K562 (cell line): ENCODE measurements around the gene SPRR1A. TPM values are rescaled to one million over a fixed set of nuclear protein-coding genes. Genes with fewer than 3 reads are reported as not detected.

Experiments
- ATAC-seq: fragments of 200-7000 bp; cut with Tn5 transposase; 3 replicates; pipeline ENCODE4 v1.9.1; 2020; ENCODE audit warnings: moderate library complexity
- BruUV-seq: library from RNA; stranded (reverse); fragments of 400-500 nt; replicated peaks from 2 replicates; lab custom pipeline; 2021; lab: Mats Ljungman, UMichigan
- CTCF ChIA-PET: fragments of 300-600 bp; formaldehyde crosslinking; extraction: SDS; loops from one replicate; lab custom pipeline; 2021; ENCODE audit warnings: low intra/inter-chr PET ratio; lab: Yijun Ruan, JAX
- POLR2A ChIA-PET: fragments of 300-600, 350-650 bp; sonication (Branson Sonifier 250); formaldehyde crosslinking; extraction: SDS; loops from one replicate; lab custom pipeline; 2021; ENCODE audit warnings: antibody characterized with exemption, inconsistent platforms; lab: Yijun Ruan, JAX
- DNase-seq, 4 experiments: peaks; one replicate each; pipeline versions ENCODE4 v3.0.0 to v3.0.0-alpha.2; 2011 to 2018; ENCODE audit warnings: low spot score in 3 of 4, mixed read lengths in 3 of 4; ENCODE audit errors: extremely low read depth in 1 of 4
- FAIRE-seq: peaks from 2 replicates; lab custom pipeline; 2011; peaks lifted over from hg19 to GRCh38; lab: Jason Lieb, UNC
- H2AFZ ChIP-seq: 2 replicates; pipeline ENCODE4 v1.6.0; 2011; ENCODE audit warnings: low read depth, low read length, control low read depth, inconsistent platforms
- H3K27ac ChIP-seq: fragments of 200-600 bp; 3 replicates; pipeline ENCODE4 v1.8.0; 2011; ENCODE audit warnings: low read depth, mild to moderate bottlenecking, control low read depth, inconsistent platforms, low read length, moderate library complexity, mixed read lengths; ENCODE audit errors: extremely low read depth
- H3K27me3 ChIP-seq, 2 experiments: fragments of 300-600 bp in 1 of 2; 2 replicates in 1 of 2; 3 replicates in 1 of 2; pipeline versions ENCODE4 v1.6.0 to v1.8.0; 2011; ENCODE audit warnings: inconsistent platforms in 2 of 2, low read length in 2 of 2, mild to moderate bottlenecking in 1 of 2, mixed read lengths in 1 of 2, moderate library complexity in 1 of 2; ENCODE audit not compliant: control insufficient read depth in 2 of 2, insufficient read depth in 2 of 2
- H3K36me3 ChIP-seq: fragments of 300-600 bp; 3 replicates; pipeline ENCODE4 v1.8.0; 2011; ENCODE audit warnings: mild to moderate bottlenecking, low read length, inconsistent platforms; ENCODE audit not compliant: control insufficient read depth, insufficient read depth
- H3K4me1 ChIP-seq, 2 experiments: fragments of 200-600 bp in 1 of 2; replicated peaks in 1 of 2; 2 replicates in 1 of 2; 3 replicates in 1 of 2; pipeline versions ENCODE4 v1.5.1 to v1.8.0; 2011; ENCODE audit warnings: inconsistent platforms in 2 of 2, low read length in 2 of 2, mild to moderate bottlenecking in 1 of 2, mixed read lengths in 1 of 2, moderate library complexity in 1 of 2; ENCODE audit not compliant: control insufficient read depth in 2 of 2, insufficient read depth in 2 of 2
- H3K4me2 ChIP-seq: 2 replicates; pipeline ENCODE4 v1.6.1; 2011; ENCODE audit warnings: low read length, control low read depth, inconsistent platforms, mixed read lengths; ENCODE audit not compliant: insufficient read depth
- H3K4me3 ChIP-seq: fragments of 200-600 bp; sonication (generic), shearing (Covaris generic); 2 replicates; pipeline ENCODE4 v1.5.1; 2016; ENCODE audit warnings: control low read depth, inconsistent platforms
- H3K79me2 ChIP-seq: fragments of 200-600 bp; 3 replicates; pipeline ENCODE4 v1.8.0; 2011; ENCODE audit warnings: low read length, inconsistent platforms; ENCODE audit not compliant: control insufficient read depth, insufficient read depth
- H3K9ac ChIP-seq, 2 experiments: 2 replicates each; pipeline versions ENCODE4 v1.6.0 to v1.6.1; 2011; ENCODE audit warnings: low read depth in 2 of 2, low read length in 2 of 2, control low read depth in 1 of 2, inconsistent platforms in 1 of 2, mild to moderate bottlenecking in 1 of 2, mixed read lengths in 1 of 2; ENCODE audit not compliant: insufficient read depth in 1 of 2
- H3K9me1 ChIP-seq: one replicate; pipeline ENCODE4 v1.6.0; 2011; ENCODE audit warnings: inconsistent platforms, mild to moderate bottlenecking, low read length, moderate library complexity; ENCODE audit not compliant: control insufficient read depth, insufficient read depth
- H3K9me3 ChIP-seq: replicated peaks from 2 replicates; pipeline ENCODE4 v1.5.1; 2011; ENCODE audit warnings: low read depth, low read length, inconsistent platforms; ENCODE audit not compliant: control insufficient read depth, insufficient read depth
- H4K20me1 ChIP-seq: replicated peaks from 2 replicates; pipeline ENCODE4 v1.6.1; 2011; ENCODE audit warnings: low read length, inconsistent platforms, mixed read lengths; ENCODE audit not compliant: control insufficient read depth, insufficient read depth
- NR2F6 ChIP-seq: fragments of 450-650 bp; formaldehyde crosslinking; IDR thresholded peaks from 2 replicates; pipeline ENCODE4 v1.4.0; 2020; ENCODE audit warnings: mild to moderate bottlenecking
- PHB ChIP-seq: fragments of 250-450 bp; sonication (Bioruptor Pico); IDR thresholded peaks from 2 replicates; pipeline ENCODE4 v1.5.0; 2021
- ZNF224 ChIP-seq: sonication (generic); formaldehyde crosslinking; IDR thresholded peaks from 2 replicates; pipeline ENCODE4 v1.8.0; 2022; ENCODE audit warnings: mild to moderate bottlenecking, missing genetic modification reagents
- WGBS: fragments of 100-300 bp; shearing (Covaris generic); methylation state at CpG from one replicate; pipeline ENCODE4 v1.1.6; 2016; ENCODE audit warnings: low coverage, mixed read lengths; ENCODE audit not compliant: insufficient coverage; ENCODE audit errors: missing lambda C conversion rate; 5-methylcytosine and 5-hydroxymethylcytosine counted together
- in situ Hi-C: fragments of 300-500 bp; cut with MboI; formaldehyde crosslinking; loops from 4 replicates; pipeline ENCODE4 v1.15.0; 2018; ENCODE audit warnings: inconsistent platforms, mixed read lengths
- intact Hi-C: fragments of 100-400 bp; cut with micrococcal nuclease; formaldehyde crosslinking; loops from 2 replicates; pipeline ENCODE4 v1.14.2; 2022
- polyA plus RNA-seq, 8 experiments: library from polyadenylated mRNA; depleted of rRNA in 4 of 8; stranded (reverse) in 5 of 8; unstranded in 3 of 8; fragments of >200 nt; fragmentation: Nextera tagmentation in 2 of 8; fragmentation: Illumina TruSeq in 1 of 8; extraction: Ambion mirVana in 2 of 8; extraction: Trizol in 1 of 8; gene quantifications; 2 replicates each; pipeline versions ENCODE4 v1.2.1 to v1.2.3, GENCODE V29; 2011 to 2014; ENCODE audit warnings: inconsistent platforms in 1 of 8, missing spikeins in 1 of 8
- total RNA-seq, 7 experiments: library from RNA; depleted of rRNA in 6 of 7; stranded (reverse); fragments of >200 nt in 6 of 7; fragmentation: Illumina TruSeq in 2 of 7; extraction: Trizol in 2 of 7; gene quantifications; 2 replicates each; pipeline versions ENCODE4 v1.2.1 to v1.2.3, GENCODE V29; 2011 to 2021; ENCODE audit warnings: low replicate concordance in 1 of 7
- TF ChIP-seq, protein P1 (sequence below): fragments of 450-650 bp; IDR thresholded peaks from 2 replicates; pipeline ENCODE4 v1.6.1; 2017; ENCODE audit warnings: antibody characterized with exemption
- TF ChIP-seq, protein P2 (sequence below): fragments of 200-800 bp; sonication (Bioruptor generic); IDR thresholded peaks from 2 replicates; pipeline ENCODE4 v1.6.1; 2016; ENCODE audit warnings: missing genetic modification characterization, missing compliant biosample characterization
- TF ChIP-seq, protein P3 (sequence below): IDR thresholded peaks from 2 replicates; pipeline ENCODE4 v1.6.1; 2011; ENCODE audit warnings: borderline replicate concordance, low read depth, mild to moderate bottlenecking, moderate library complexity, low read length; ENCODE audit not compliant: insufficient read depth, poor library complexity, severe bottlenecking
- TF ChIP-seq, protein P4 (sequence below): fragments of 250-450 bp; sonication (Bioruptor Pico); IDR thresholded peaks from 2 replicates; pipeline ENCODE4 v1.5.0; 2020; ENCODE audit warnings: mild to moderate bottlenecking, borderline replicate concordance
- TF ChIP-seq, protein P5 (sequence below): sonication (generic); formaldehyde crosslinking; IDR thresholded peaks from 2 replicates; pipeline ENCODE4 v1.9.0; 2022; ENCODE audit warnings: mild to moderate bottlenecking, missing genetic modification reagents

SPRR1A gene
- total and polyA plus RNA-seq, 9 of the 15 experiments (the other 6 are each of a cell fraction or from before 2014, with no cell fraction given): not detected

DNA sequence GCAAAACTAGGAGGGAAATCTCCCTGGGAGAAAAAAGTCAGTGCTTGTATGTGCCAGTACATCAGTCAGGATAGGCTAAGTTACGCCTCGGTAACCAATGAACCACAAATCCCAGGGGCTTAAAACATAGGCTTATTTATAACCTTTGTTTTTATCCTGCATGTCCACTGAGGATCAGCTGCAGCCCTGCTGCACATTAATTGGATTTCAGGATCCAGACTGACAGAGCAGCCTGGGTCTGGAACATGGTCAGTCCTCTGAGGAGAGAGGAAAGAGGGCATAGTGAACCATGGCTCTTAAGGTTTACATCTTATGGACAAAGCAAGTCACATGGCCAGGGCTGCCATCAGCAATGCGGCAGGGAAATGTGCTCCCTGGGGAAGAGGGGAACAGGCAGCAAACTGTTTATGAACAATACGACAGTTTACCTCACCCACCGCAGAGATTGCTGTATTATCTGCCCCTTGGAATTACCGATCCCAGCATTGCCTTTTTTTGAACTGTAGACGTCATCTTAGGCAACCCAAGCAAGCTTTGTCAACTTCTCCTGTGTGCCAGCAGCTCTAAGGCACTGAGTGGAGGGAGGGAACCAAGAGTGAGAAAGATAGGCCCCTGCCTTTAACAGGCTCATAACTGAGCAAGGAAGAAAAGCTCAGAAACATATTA is 22.5 kb upstream of the SPRR1A start:
- WGBS: 0% methylated on average over 7 of the region's 7 CpGs
- H3K79me2 ChIP-seq: no peaks in the 10 kb centered on the region
- no peak overlapping the region for H3K4me2 ChIP-seq
- H3K9ac ChIP-seq: no peak overlapping the region
- POLR2A ChIA-PET: interaction anchor here (0.8 kb wide), 1 partner anchor 15 kb away, joined by 3 read pairs; no protein-coding TSS in a partner anchor
- no peaks in the 10 kb centered on the region for H3K9me1 ChIP-seq
- no peaks in the 10 kb centered on the region for H4K20me1 ChIP-seq
- no TSS peak for BruUV-seq
- H3K27ac ChIP-seq: no peak overlapping the region
- H3K9me3 ChIP-seq: no peaks in the 10 kb centered on the region
- H3K36me3 ChIP-seq: no peaks in the 10 kb centered on the region
- in situ Hi-C loops (loop anchor here (25.0 kb wide), 1 partner anchor 226 kb away; no protein-coding TSS in a partner anchor), intact Hi-C loops (loop anchor here (2.0 to 5.0 kb wide), 3 partner anchors 71 to 261 kb away; no protein-coding TSS in a partner anchor)
- H3K27me3 ChIP-seq: peaks cover 7 to 29% of the 10 kb centered on the region in 2 experiments; a peak in 4 of 5 replicates
- FAIRE-seq (peak; percentile 35), DNase-seq (no peak), ATAC-seq (no peak)
- TF ChIP-seq, protein P1, sequence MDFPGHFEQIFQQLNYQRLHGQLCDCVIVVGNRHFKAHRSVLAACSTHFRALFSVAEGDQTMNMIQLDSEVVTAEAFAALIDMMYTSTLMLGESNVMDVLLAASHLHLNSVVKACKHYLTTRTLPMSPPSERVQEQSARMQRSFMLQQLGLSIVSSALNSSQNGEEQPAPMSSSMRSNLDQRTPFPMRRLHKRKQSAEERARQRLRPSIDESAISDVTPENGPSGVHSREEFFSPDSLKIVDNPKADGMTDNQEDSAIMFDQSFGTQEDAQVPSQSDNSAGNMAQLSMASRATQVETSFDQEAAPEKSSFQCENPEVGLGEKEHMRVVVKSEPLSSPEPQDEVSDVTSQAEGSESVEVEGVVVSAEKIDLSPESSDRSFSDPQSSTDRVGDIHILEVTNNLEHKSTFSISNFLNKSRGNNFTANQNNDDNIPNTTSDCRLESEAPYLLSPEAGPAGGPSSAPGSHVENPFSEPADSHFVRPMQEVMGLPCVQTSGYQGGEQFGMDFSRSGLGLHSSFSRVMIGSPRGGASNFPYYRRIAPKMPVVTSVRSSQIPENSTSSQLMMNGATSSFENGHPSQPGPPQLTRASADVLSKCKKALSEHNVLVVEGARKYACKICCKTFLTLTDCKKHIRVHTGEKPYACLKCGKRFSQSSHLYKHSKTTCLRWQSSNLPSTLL: no peak
- TF ChIP-seq NR2F6 (CRISPR knock-in tag) (no peak), PHB (CRISPR knock-in tag) (no peak), ZNF224 (no peak)
- TF ChIP-seq, protein P2, sequence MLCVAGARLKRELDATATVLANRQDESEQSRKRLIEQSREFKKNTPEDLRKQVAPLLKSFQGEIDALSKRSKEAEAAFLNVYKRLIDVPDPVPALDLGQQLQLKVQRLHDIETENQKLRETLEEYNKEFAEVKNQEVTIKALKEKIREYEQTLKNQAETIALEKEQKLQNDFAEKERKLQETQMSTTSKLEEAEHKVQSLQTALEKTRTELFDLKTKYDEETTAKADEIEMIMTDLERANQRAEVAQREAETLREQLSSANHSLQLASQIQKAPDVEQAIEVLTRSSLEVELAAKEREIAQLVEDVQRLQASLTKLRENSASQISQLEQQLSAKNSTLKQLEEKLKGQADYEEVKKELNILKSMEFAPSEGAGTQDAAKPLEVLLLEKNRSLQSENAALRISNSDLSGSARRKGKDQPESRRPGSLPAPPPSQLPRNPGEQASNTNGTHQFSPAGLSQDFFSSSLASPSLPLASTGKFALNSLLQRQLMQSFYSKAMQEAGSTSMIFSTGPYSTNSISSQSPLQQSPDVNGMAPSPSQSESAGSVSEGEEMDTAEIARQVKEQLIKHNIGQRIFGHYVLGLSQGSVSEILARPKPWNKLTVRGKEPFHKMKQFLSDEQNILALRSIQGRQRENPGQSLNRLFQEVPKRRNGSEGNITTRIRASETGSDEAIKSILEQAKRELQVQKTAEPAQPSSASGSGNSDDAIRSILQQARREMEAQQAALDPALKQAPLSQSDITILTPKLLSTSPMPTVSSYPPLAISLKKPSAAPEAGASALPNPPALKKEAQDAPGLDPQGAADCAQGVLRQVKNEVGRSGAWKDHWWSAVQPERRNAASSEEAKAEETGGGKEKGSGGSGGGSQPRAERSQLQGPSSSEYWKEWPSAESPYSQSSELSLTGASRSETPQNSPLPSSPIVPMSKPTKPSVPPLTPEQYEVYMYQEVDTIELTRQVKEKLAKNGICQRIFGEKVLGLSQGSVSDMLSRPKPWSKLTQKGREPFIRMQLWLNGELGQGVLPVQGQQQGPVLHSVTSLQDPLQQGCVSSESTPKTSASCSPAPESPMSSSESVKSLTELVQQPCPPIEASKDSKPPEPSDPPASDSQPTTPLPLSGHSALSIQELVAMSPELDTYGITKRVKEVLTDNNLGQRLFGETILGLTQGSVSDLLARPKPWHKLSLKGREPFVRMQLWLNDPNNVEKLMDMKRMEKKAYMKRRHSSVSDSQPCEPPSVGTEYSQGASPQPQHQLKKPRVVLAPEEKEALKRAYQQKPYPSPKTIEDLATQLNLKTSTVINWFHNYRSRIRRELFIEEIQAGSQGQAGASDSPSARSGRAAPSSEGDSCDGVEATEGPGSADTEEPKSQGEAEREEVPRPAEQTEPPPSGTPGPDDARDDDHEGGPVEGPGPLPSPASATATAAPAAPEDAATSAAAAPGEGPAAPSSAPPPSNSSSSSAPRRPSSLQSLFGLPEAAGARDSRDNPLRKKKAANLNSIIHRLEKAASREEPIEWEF (CRISPR knock-in tag): no peak
- TF ChIP-seq, protein P3, sequence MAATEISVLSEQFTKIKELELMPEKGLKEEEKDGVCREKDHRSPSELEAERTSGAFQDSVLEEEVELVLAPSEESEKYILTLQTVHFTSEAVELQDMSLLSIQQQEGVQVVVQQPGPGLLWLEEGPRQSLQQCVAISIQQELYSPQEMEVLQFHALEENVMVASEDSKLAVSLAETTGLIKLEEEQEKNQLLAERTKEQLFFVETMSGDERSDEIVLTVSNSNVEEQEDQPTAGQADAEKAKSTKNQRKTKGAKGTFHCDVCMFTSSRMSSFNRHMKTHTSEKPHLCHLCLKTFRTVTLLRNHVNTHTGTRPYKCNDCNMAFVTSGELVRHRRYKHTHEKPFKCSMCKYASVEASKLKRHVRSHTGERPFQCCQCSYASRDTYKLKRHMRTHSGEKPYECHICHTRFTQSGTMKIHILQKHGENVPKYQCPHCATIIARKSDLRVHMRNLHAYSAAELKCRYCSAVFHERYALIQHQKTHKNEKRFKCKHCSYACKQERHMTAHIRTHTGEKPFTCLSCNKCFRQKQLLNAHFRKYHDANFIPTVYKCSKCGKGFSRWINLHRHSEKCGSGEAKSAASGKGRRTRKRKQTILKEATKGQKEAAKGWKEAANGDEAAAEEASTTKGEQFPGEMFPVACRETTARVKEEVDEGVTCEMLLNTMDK: no peak
- TF ChIP-seq, protein P4, sequence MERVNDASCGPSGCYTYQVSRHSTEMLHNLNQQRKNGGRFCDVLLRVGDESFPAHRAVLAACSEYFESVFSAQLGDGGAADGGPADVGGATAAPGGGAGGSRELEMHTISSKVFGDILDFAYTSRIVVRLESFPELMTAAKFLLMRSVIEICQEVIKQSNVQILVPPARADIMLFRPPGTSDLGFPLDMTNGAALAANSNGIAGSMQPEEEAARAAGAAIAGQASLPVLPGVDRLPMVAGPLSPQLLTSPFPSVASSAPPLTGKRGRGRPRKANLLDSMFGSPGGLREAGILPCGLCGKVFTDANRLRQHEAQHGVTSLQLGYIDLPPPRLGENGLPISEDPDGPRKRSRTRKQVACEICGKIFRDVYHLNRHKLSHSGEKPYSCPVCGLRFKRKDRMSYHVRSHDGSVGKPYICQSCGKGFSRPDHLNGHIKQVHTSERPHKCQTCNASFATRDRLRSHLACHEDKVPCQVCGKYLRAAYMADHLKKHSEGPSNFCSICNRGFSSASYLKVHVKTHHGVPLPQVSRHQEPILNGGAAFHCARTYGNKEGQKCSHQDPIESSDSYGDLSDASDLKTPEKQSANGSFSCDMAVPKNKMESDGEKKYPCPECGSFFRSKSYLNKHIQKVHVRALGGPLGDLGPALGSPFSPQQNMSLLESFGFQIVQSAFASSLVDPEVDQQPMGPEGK (CRISPR knock-in tag): no peak
- TF ChIP-seq, protein P5, sequence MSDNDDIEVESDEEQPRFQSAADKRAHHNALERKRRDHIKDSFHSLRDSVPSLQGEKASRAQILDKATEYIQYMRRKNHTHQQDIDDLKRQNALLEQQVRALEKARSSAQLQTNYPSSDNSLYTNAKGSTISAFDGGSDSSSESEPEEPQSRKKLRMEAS (CRISPR knock-in tag): no peak
- H2AFZ ChIP-seq: no peak overlapping the region
- H3K4me3 ChIP-seq: no peak overlapping the region
- CTCF ChIA-PET: interaction anchor here (1.0 to 2.2 kb wide), 3 partner anchors 91 to 262 kb away, joined by 3 to 15 read pairs (median 3); no protein-coding TSS in a partner anchor
- no peaks in the 10 kb centered on the region for H3K4me1 ChIP-seq
